Measurements from ENCODE around the gene AIMP1.

- TF ChIP-seq, protein P1, sequence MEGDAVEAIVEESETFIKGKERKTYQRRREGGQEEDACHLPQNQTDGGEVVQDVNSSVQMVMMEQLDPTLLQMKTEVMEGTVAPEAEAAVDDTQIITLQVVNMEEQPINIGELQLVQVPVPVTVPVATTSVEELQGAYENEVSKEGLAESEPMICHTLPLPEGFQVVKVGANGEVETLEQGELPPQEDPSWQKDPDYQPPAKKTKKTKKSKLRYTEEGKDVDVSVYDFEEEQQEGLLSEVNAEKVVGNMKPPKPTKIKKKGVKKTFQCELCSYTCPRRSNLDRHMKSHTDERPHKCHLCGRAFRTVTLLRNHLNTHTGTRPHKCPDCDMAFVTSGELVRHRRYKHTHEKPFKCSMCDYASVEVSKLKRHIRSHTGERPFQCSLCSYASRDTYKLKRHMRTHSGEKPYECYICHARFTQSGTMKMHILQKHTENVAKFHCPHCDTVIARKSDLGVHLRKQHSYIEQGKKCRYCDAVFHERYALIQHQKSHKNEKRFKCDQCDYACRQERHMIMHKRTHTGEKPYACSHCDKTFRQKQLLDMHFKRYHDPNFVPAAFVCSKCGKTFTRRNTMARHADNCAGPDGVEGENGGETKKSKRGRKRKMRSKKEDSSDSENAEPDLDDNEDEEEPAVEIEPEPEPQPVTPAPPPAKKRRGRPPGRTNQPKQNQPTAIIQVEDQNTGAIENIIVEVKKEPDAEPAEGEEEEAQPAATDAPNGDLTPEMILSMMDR (IDR thresholded peaks at IDR 0.05), result no peak
- TF ChIP-seq POLR2A (IDR thresholded peaks at IDR 0.05), result no peak
These were observed 63.8 kb downstream of the AIMP1 start for GRCh38 chr4:106380179-106380578.
